ENCODE measurements around the gene PRM1.

Gene PRM1

GRCh38 chr16:11251525-11252481 lies 29.3 kb downstream of the PRM1 start:
- DNase-seq = no peak

GRCh38 chr16:11250786-11251524 lies 30.2 kb downstream of the PRM1 start:
- no peak for DNase-seq

- no peak for DNase-seq
These were observed 30.9 kb downstream of the PRM1 start for GRCh38 chr16:11250091-11250785.

GRCh38 chr16:11249233-11250061 lies 31.7 kb downstream of the PRM1 start:
- DNase-seq = no peak

GRCh38 chr16:11248133-11248532 lies 33.0 kb downstream of the PRM1 start:
- DNase-seq = no peak

- no peak for DNase-seq
These were observed 35.1 kb downstream of the PRM1 start for GRCh38 chr16:11245988-11246387.

- DNase-seq = no peak
These were observed 35.9 kb downstream of the PRM1 start for GRCh38 chr16:11245222-11245737.

GRCh38 chr16:11242658-11243057 lies 38.5 kb downstream of the PRM1 start:
- no peak for DNase-seq

GRCh38 chr16:11241480-11242204 lies 39.5 kb downstream of the PRM1 start:
- DNase-seq = no peak

GRCh38 chr16:11240636-11241473 lies 40.3 kb downstream of the PRM1 start:
- no peak for DNase-seq

- DNase-seq = no peak
These were observed 41.2 kb downstream of the PRM1 start for GRCh38 chr16:11239644-11240632.

GRCh38 chr16:11238272-11239202 lies 42.6 kb downstream of the PRM1 start:
- no peak for DNase-seq

GRCh38 chr16:11236461-11237254 lies 44.5 kb downstream of the PRM1 start:
- no peak for DNase-seq

GRCh38 chr16:11235703-11235991 lies 45.5 kb downstream of the PRM1 start:
- DNase-seq = no peak

- DNase-seq = no peak
These were observed 46.0 kb downstream of the PRM1 start for GRCh38 chr16:11234884-11235702.

GRCh38 chr16:11233727-11234376 lies 47.3 kb downstream of the PRM1 start:
- DNase-seq = no peak
